ENCODE data around the gene HOXC10.

The HOXC10 gene

GRCh38 chr12:54017027-54017788 lies 32.3 kb downstream of the HOXC10 start:
- peak; percentile 77 for DNase-seq (ENCODE audit: low spot score)

GRCh38 chr12:54017878-54018467 lies 33.0 kb downstream of the HOXC10 start:
- peak; percentile 97 for DNase-seq (ENCODE audit: low spot score)

- DNase-seq (ENCODE audit: low spot score), result peak; percentile 68
These were observed 33.6 kb downstream of the HOXC10 start for GRCh38 chr12:54018468-54018984.

- peak; percentile 44 for DNase-seq (ENCODE audit: low spot score)
These were observed 34.3 kb downstream of the HOXC10 start for GRCh38 chr12:54019091-54019811.

GRCh38 chr12:54019924-54020590 lies 35.1 kb downstream of the HOXC10 start:
- peak; percentile 64 for DNase-seq (ENCODE audit: low spot score)

GRCh38 chr12:54020591-54021405 lies 35.9 kb downstream of the HOXC10 start:
- DNase-seq (ENCODE audit: low spot score), result no peak

- peak; percentile 49 for DNase-seq (ENCODE audit: low spot score)
These were observed 36.6 kb downstream of the HOXC10 start for GRCh38 chr12:54021432-54022013.

- no peak for DNase-seq (ENCODE audit: low spot score)
These were observed 38.3 kb downstream of the HOXC10 start for GRCh38 chr12:54022960-54023884.

- DNase-seq (ENCODE audit: low spot score), result no peak
These were observed 39.2 kb downstream of the HOXC10 start for GRCh38 chr12:54024127-54024526.

GRCh38 chr12:54024581-54025305 lies 39.8 kb downstream of the HOXC10 start:
- DNase-seq (ENCODE audit: low spot score), result no peak

- DNase-seq (ENCODE audit: low spot score), result no peak
These were observed 40.8 kb downstream of the HOXC10 start for GRCh38 chr12:54025499-54026405.

- DNase-seq (ENCODE audit: low spot score), result no peak
These were observed 41.9 kb downstream of the HOXC10 start for GRCh38 chr12:54026640-54027441.

- DNase-seq (ENCODE audit: low spot score), result no peak
These were observed 42.5 kb downstream of the HOXC10 start for GRCh38 chr12:54027442-54027786.

GRCh38 chr12:54028314-54029201 lies 43.6 kb downstream of the HOXC10 start, which contains the start of gene HOXC6:
TSS of gene HOXC6 (plus strand) at chr12:54028440. CDS start at chr12:54028522, 82 bp downstream.
- DNase-seq (ENCODE audit: low spot score), result peak; percentile 46

- no peak for DNase-seq (ENCODE audit: low spot score)
These were observed 44.8 kb downstream of the HOXC10 start for GRCh38 chr12:54029529-54030441.
